Trophoblast cell (in vitro differentiated cells and primary cell): ENCODE measurements around the gene PKD2L2.

Experiments used
- DNase-seq, 2 donors: peaks; one replicate each; pipeline ENCODE4 v3.0.0-alpha.2; 2016
- H2AFZ ChIP-seq: 2 replicates; pipeline ENCODE4 v1.6.1; 2013; ENCODE audit warnings: low read length, moderate library complexity, mild to moderate bottlenecking; ENCODE audit not compliant: insufficient read depth, poor library complexity
- H2AK5ac ChIP-seq: 2 replicates; pipeline ENCODE4 v1.6.1; 2013; ENCODE audit warnings: mild to moderate bottlenecking, low read length
- H2BK120ac ChIP-seq: 2 replicates; pipeline ENCODE4 v1.6.1; 2013; ENCODE audit warnings: low read length, mild to moderate bottlenecking, moderate library complexity; ENCODE audit not compliant: insufficient read depth, poor library complexity
- H2BK12ac ChIP-seq: 2 replicates; pipeline ENCODE4 v1.6.1; 2013; ENCODE audit warnings: mild to moderate bottlenecking, low read length, moderate library complexity
- H2BK5ac ChIP-seq: 2 replicates; pipeline ENCODE4 v1.6.1; 2013; ENCODE audit warnings: low read length, low read depth, moderate library complexity, mild to moderate bottlenecking; ENCODE audit not compliant: poor library complexity
- H3K14ac ChIP-seq: 2 replicates; pipeline ENCODE4 v1.6.1; 2013; ENCODE audit warnings: mild to moderate bottlenecking, low read length
- H3K18ac ChIP-seq: 2 replicates; pipeline ENCODE4 v1.6.1; 2013; ENCODE audit warnings: mild to moderate bottlenecking, low read length
- H3K23ac ChIP-seq: 2 replicates; pipeline ENCODE4 v1.6.1; 2013; ENCODE audit warnings: low read length
- H3K27ac ChIP-seq: 2 replicates; pipeline ENCODE4 v1.5.1; 2013; ENCODE audit warnings: low read depth, mild to moderate bottlenecking, inconsistent platforms, low read length, moderate library complexity
- H3K27me3 ChIP-seq: 2 replicates; pipeline ENCODE4 v1.6.1; 2013; ENCODE audit warnings: inconsistent platforms, mild to moderate bottlenecking, low read length, moderate library complexity; ENCODE audit not compliant: insufficient read depth
- H3K36me3 ChIP-seq, 2 experiments: 1 replicate in 1 of 2; 2 replicates in 1 of 2; pipeline ENCODE4 v1.6.1; 2013; ENCODE audit warnings: low read length in 2 of 2, mild to moderate bottlenecking in 2 of 2, moderate library complexity in 1 of 2; ENCODE audit not compliant: insufficient read depth in 2 of 2, control insufficient read depth in 1 of 2
- H3K4ac ChIP-seq: 2 replicates; pipeline ENCODE4 v1.6.1; 2013; ENCODE audit warnings: low read depth, mild to moderate bottlenecking, low read length, moderate library complexity
- H3K4me1 ChIP-seq, 2 experiments: 1 replicate in 1 of 2; 2 replicates in 1 of 2; pipeline ENCODE4 v1.6.1; 2013; ENCODE audit warnings: low read length in 2 of 2, mild to moderate bottlenecking in 2 of 2, moderate library complexity in 1 of 2; ENCODE audit not compliant: insufficient read depth in 2 of 2, control insufficient read depth in 1 of 2
- H3K4me2 ChIP-seq: 2 replicates; pipeline ENCODE4 v1.6.1; 2013; ENCODE audit warnings: inconsistent platforms, mild to moderate bottlenecking, low read length, moderate library complexity
- H3K4me3 ChIP-seq: 2 replicates; pipeline ENCODE4 v1.5.1; 2013; ENCODE audit warnings: mild to moderate bottlenecking, low read depth, low read length, inconsistent platforms
- H3K79me1 ChIP-seq: one replicate; pipeline ENCODE4 v1.6.1; 2013; ENCODE audit warnings: low read length
- H3K79me2 ChIP-seq: 2 replicates; pipeline ENCODE4 v1.6.1; 2013; ENCODE audit warnings: low read length, mild to moderate bottlenecking; ENCODE audit not compliant: control insufficient read depth, insufficient read depth, poor library complexity
- H3K9ac ChIP-seq: 2 replicates; pipeline ENCODE4 v1.6.1; 2013; ENCODE audit warnings: mild to moderate bottlenecking, low read length
- H3K9me3 ChIP-seq: 2 replicates; pipeline ENCODE4 v1.6.1; 2013; ENCODE audit warnings: low read depth, mild to moderate bottlenecking, control low read depth, inconsistent platforms, low read length; ENCODE audit not compliant: insufficient read depth
- H4K12ac ChIP-seq: 2 replicates; pipeline ENCODE4 v1.6.1; 2013; ENCODE audit warnings: low read depth, mild to moderate bottlenecking, low read length, moderate library complexity
- H4K8ac ChIP-seq: 2 replicates; pipeline ENCODE4 v1.6.1; 2013; ENCODE audit warnings: low read depth, mild to moderate bottlenecking, low read length, moderate library complexity
- H4K91ac ChIP-seq: one replicate; pipeline ENCODE4 v1.6.1; 2013; ENCODE audit warnings: low read depth, mild to moderate bottlenecking, low read length, moderate library complexity
- WGBS: extraction: QIAGEN DNeasy Blood & Tissue Kit; methylation state at CpG from one replicate; pipeline ENCODE4 v1.1.7; 2013; ENCODE audit warnings: missing lambda C conversion rate; ENCODE audit not compliant: insufficient read length, insufficient coverage; ENCODE audit errors: extremely low coverage; 5-methylcytosine and 5-hydroxymethylcytosine counted together

Gene PKD2L2

DNA sequence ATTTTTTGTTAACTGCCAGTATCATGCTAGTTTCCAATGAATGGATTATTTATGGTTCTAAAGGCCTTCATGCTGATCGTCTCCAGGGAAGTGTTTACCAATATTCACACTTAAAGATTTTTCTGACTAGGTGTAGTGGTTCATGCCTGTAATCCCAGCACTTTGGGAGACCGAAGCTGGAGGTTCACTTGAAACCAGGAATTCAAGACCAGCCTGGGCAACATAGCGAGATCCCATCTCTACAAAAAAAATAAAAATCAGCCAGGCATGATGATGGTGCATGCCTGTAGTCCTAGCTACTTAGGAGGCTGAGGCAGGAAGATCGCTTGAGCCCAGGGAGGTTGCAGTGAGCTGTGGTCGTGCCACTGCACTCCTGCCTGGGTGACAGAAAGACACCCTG, 100.2 kb downstream of the PKD2L2 start:
- H3K27ac ChIP-seq, result no peak overlapping the region
- no peak overlapping the region for H3K23ac ChIP-seq
- no peaks in the 10 kb centered on the region for H3K79me1 ChIP-seq
- no peak overlapping the region for H3K14ac ChIP-seq
- H4K91ac ChIP-seq, result no peak overlapping the region
- H3K4ac ChIP-seq, result no peak overlapping the region
- H2AFZ ChIP-seq, result no peak overlapping the region
- H3K27me3 ChIP-seq, result no peaks in the 10 kb centered on the region
- no peak overlapping the region for H4K8ac ChIP-seq
- no peaks in the 10 kb centered on the region for H3K4me1 ChIP-seq
- no peaks in the 10 kb centered on the region for H3K9me3 ChIP-seq
- H2BK5ac ChIP-seq, result no peak overlapping the region
- H3K4me2 ChIP-seq, result no peak overlapping the region
- H2BK120ac ChIP-seq, result no peak overlapping the region
- H4K12ac ChIP-seq, result no peak overlapping the region
- DNase-seq, result no peak
- no peak overlapping the region for H3K18ac ChIP-seq
- no peaks in the 10 kb centered on the region for H3K79me2 ChIP-seq
- H3K36me3 ChIP-seq, result peaks cover 0 to 2% of the 10 kb centered on the region in 2 experiments
- H3K9ac ChIP-seq, result no peak overlapping the region
- no peak overlapping the region for H2BK12ac ChIP-seq
- no peak overlapping the region for H2AK5ac ChIP-seq
- no peak overlapping the region for H3K4me3 ChIP-seq
- no CpG with 5 or more reads among the region's 5 CpGs for WGBS
